ENCODE data around the gene MRPL42. TPM values are rescaled to one million over a fixed set of nuclear protein-coding genes. Genes with fewer than 3 reads are reported as not detected.

Gene MRPL42
- total RNA-seq, 6 experiments from 2014 or later = 25.8 to 44.5 (median 32.1) TPM

DNA sequence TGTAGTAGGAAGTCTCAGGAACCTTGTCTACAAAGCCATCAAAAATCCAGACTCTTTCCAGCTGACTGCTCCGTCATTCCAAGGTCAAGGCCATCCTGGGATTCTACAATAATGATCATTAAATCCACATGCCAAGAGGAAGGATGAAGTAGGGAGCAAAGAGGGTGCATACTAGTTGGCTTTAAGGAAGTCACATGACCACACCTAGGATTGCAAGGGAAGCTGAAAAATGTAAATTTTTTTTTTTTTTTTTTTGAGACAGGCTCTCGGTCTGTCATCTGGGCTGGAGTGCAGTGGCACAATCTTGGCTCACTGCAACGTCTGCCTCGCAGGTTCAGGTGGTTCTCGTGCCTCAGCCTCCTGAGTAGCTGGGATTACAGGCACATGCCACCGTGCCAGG, 7.3 kb upstream of the MRPL42 start:
- Histone ChIP-seq H3K4me3 (no peak overlapping the region), H3K9me3 (no peaks in the 10 kb centered on the region), H3K4me1 (no peaks in the 10 kb centered on the region), H3K27me3 (no peaks in the 10 kb centered on the region), H3K27ac (no peak overlapping the region), H3K36me3 (no peaks in the 10 kb centered on the region)
- intact Hi-C loops (cut with DNase I) = no loop called here
- ATAC-seq = no peak
- 49% methylated on average over 6 of the region's 6 CpGs for WGBS (ENCODE audit: insufficient coverage, low coverage, low lambda C conversion rate, missing lambda C conversion rate)
- DNase-seq = no peak
- TF ChIP-seq, protein P1, sequence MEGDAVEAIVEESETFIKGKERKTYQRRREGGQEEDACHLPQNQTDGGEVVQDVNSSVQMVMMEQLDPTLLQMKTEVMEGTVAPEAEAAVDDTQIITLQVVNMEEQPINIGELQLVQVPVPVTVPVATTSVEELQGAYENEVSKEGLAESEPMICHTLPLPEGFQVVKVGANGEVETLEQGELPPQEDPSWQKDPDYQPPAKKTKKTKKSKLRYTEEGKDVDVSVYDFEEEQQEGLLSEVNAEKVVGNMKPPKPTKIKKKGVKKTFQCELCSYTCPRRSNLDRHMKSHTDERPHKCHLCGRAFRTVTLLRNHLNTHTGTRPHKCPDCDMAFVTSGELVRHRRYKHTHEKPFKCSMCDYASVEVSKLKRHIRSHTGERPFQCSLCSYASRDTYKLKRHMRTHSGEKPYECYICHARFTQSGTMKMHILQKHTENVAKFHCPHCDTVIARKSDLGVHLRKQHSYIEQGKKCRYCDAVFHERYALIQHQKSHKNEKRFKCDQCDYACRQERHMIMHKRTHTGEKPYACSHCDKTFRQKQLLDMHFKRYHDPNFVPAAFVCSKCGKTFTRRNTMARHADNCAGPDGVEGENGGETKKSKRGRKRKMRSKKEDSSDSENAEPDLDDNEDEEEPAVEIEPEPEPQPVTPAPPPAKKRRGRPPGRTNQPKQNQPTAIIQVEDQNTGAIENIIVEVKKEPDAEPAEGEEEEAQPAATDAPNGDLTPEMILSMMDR (IDR thresholded peaks at IDR 0.05) = no peak
- no peak for TF ChIP-seq POLR2A (IDR thresholded peaks at IDR 0.05)

DNA sequence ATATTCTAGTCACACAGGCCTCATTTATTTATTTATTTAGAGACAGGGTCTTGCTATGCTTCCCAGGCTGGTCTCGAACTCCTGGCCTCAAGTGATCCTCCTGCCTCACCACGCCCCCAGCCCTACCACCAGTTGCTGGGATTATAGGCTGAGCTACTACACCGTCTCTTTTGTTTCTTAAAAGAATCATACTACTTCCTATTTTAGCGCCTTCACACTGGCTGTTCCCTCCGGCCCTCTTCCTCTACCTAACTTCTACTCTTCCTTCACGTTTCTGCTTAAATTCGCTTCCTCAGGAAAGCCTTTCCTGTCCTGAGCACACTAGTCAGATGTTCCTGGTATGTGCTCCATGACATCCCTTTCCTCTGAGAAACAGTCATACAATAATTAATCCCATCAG, 6.4 kb upstream of the MRPL42 start:
- no peaks in the 10 kb centered on the region for H3K4me1 ChIP-seq
- no peaks in the 10 kb centered on the region for H3K9me3 ChIP-seq
- no peak for DNase-seq
- intact Hi-C loops (cut with DNase I) = no loop called here
- H3K27ac ChIP-seq = no peak overlapping the region
- no peaks in the 10 kb centered on the region for H3K36me3 ChIP-seq
- TF ChIP-seq POLR2A (IDR thresholded peaks at IDR 0.05) = no peak
- TF ChIP-seq, protein P1 (IDR thresholded peaks at IDR 0.05) = no peak
- no peaks in the 10 kb centered on the region for H3K27me3 ChIP-seq
- no peak overlapping the region for H3K4me3 ChIP-seq
- 44% methylated on average over 7 of the region's 7 CpGs for WGBS (ENCODE audit: insufficient coverage, low coverage, low lambda C conversion rate, missing lambda C conversion rate)
- peak in 2 of 4 donors; percentile 32 to 36 for ATAC-seq

DNA sequence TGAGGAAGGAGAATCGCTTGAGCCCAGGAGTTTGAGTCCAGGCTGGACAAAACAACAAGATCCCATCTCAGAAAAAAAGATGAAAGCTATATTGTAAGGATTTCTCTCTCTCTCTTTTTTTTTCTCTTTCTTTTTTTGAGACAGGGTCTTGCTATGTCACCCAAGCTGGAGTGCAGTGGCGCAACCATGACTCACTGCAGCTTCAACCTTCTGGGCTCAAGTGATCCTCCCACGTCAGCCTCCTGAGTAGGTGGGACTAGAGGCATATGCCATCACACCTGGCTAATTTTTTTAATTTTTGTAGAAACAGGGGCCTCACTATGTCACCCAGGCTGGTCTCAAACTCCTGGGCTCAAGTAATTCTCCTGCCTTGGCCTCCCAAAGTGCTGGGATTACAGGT, 5.8 kb upstream of the MRPL42 start:
- no peaks in the 10 kb centered on the region for H3K4me1 ChIP-seq
- TF ChIP-seq, protein P1 (IDR thresholded peaks at IDR 0.05) = no peak
- TF ChIP-seq POLR2A (IDR thresholded peaks at IDR 0.05) = no peak
- H3K9me3 ChIP-seq = no peaks in the 10 kb centered on the region
- WGBS (ENCODE audit: insufficient coverage, low coverage, low lambda C conversion rate, missing lambda C conversion rate) = 50% methylated on average over 3 of the region's 3 CpGs
- ATAC-seq (no peak), DNase-seq (no peak)
- intact Hi-C loops (cut with DNase I) = no loop called here
- H3K27ac ChIP-seq = no peak overlapping the region
- no peak overlapping the region for H3K4me3 ChIP-seq
- no peaks in the 10 kb centered on the region for H3K36me3 ChIP-seq
- no peaks in the 10 kb centered on the region for H3K27me3 ChIP-seq

DNA sequence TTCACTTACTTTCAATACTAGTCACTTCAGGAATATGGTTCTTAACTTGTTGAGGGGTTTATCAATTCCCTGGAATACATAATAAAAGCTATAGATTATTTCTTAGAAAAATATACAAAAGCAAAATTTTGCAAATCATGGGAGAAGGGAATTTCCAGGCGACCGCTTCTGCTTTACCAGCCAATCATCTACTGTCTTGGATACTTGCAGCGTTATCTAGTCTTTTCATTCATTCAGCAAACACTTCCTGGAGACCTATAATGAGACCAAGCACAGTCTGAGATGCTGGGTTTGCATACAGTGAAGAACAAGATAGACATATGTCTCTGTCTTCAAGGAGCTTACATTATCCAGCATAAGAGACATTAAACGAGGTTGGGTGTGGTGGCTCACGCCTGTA, 1.5 kb upstream of the MRPL42 start:
- WGBS (ENCODE audit: insufficient coverage, low coverage, low lambda C conversion rate, missing lambda C conversion rate) = 89% methylated on average over 5 of the region's 5 CpGs
- ATAC-seq = no peak

More for the DNA sequence above, 1.5 kb upstream of the MRPL42 start:
- H3K27ac ChIP-seq = no peak overlapping the region
- TF ChIP-seq POLR2A (IDR thresholded peaks at IDR 0.05) = no peak
- TF ChIP-seq, protein P1 (IDR thresholded peaks at IDR 0.05) = no peak
- peaks cover 0 to 17% (median 2%) of the 10 kb centered on the region in 4 donors for H3K4me1 ChIP-seq
- no peak for DNase-seq
- H3K9me3 ChIP-seq = no peaks in the 10 kb centered on the region
- peaks cover 0 to 2% (median 0%) of the 10 kb centered on the region in 4 donors for H3K36me3 ChIP-seq
- intact Hi-C loops (cut with DNase I) = no loop called here
- H3K27me3 ChIP-seq = no peaks in the 10 kb centered on the region
- H3K4me3 ChIP-seq = no peak overlapping the region
